Activated naive CD8-positive, alpha-beta T cell treated with anti-CD3 and anti-CD28 coated beads for 36 hours (primary cell): ENCODE data around the gene FBLN5. TPM values are rescaled to one million over a fixed set of nuclear protein-coding genes. Genes with fewer than 3 reads are reported as not detected.
A peak's percentile ranks its signal among the peaks of the same experiment; 100 is the strongest.

ENCODE experiments used
- DNase-seq: peaks from one replicate; pipeline ENCODE4 v3.0.0; 2021
- H3K27ac Mint-ChIP-seq: one replicate; pipeline ENCODE4 v1.8.0; 2022; ENCODE audit warnings: mild to moderate bottlenecking, moderate library complexity, mixed read lengths
- H3K27me3 Mint-ChIP-seq: one replicate; pipeline ENCODE4 v1.8.0; 2022; ENCODE audit warnings: mild to moderate bottlenecking, mixed read lengths
- H3K36me3 Mint-ChIP-seq: one replicate; pipeline ENCODE4 v1.8.0; 2021; ENCODE audit warnings: mild to moderate bottlenecking, mixed read lengths
- H3K4me1 Mint-ChIP-seq: one replicate; pipeline ENCODE4 v1.8.0; 2021; ENCODE audit warnings: mixed read lengths
- H3K4me3 Mint-ChIP-seq: one replicate; pipeline ENCODE4 v1.8.0; 2022; ENCODE audit warnings: mild to moderate bottlenecking, moderate library complexity, mixed read lengths
- H3K9me3 Mint-ChIP-seq: one replicate; pipeline ENCODE4 v1.8.0; 2022; ENCODE audit warnings: mixed read lengths
- total RNA-seq, 2 experiments: library from RNA; stranded (reverse); gene quantifications; one replicate each; pipeline ENCODE4 v1.2.3, GENCODE V29; 2021

FBLN5 gene, protein sequence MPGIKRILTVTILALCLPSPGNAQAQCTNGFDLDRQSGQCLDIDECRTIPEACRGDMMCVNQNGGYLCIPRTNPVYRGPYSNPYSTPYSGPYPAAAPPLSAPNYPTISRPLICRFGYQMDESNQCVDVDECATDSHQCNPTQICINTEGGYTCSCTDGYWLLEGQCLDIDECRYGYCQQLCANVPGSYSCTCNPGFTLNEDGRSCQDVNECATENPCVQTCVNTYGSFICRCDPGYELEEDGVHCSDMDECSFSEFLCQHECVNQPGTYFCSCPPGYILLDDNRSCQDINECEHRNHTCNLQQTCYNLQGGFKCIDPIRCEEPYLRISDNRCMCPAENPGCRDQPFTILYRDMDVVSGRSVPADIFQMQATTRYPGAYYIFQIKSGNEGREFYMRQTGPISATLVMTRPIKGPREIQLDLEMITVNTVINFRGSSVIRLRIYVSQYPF
- total RNA-seq: 1 to 10 TPM; 1.3 to 1.6 TPM

DNA sequence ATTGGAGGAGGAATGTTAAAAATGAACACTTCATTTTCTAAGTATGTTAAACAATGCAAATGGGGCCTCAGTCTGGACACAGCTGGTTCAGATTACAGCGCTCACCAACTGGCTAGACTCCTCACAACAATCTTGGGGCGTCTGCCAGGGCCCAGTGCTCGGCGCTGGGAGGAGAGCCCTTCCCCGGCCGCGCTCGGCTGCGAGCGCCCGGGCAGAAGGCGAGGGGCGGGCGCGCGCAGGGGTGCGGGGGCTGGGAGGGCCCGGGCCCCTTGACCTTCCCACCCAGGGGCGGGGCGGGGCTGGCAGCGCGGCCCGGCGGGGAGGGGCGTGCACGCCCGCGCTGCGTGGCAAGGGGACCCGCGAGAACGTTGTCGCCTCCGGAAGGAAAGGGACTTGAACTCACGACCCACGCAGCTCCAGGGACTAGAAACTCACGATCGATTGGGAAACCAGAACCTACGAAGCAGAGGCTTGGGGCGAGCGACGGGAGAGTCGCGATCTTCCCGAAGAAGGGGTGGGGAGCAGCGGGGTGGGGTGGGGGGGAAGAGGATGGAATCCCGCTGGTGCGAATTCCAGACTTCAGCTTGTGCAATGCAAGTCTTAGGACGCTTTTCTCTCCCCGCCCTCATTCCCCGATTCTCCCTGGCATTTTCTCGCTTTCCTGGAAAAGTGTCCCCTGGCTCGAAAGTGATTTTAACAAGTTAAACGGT is at the start of gene FBLN5:
Gene FBLN5, minus strand, starts transcription at position 220 of the 710 bp plus-strand sequence. CDS start 465 bp downstream, outside the sequence.
- peak within 1 kb of the TSS; percentile 81 for H3K4me3 Mint-ChIP-seq

GRCh38 chr14:91996948-91997371 is 49.5 kb upstream of the FBLN5 start:
- H3K4me3 Mint-ChIP-seq: no peak overlapping the region
- H3K27me3 Mint-ChIP-seq: no peaks in the 10 kb centered on the region
- peaks cover 19% of the 10 kb centered on the region for H3K36me3 Mint-ChIP-seq
- no peak overlapping the region for H3K27ac Mint-ChIP-seq
- no peaks in the 10 kb centered on the region for H3K9me3 Mint-ChIP-seq
- H3K4me1 Mint-ChIP-seq: peaks cover 45% of the 10 kb centered on the region
- no peak for DNase-seq

More for the DNA sequence above, at the start of gene FBLN5:
- Mint-ChIP-seq H3K36me3 (no peaks in the 10 kb centered on the region), H3K9me3 (no peaks in the 10 kb centered on the region), H3K27ac (peak within 1 kb of the TSS; percentile 54), H3K4me1 (peaks cover 16% of the 10 kb centered on the region), H3K27me3 (peaks cover 47% of the 10 kb centered on the region)
- DNase-seq: peak; percentile 58

DNA sequence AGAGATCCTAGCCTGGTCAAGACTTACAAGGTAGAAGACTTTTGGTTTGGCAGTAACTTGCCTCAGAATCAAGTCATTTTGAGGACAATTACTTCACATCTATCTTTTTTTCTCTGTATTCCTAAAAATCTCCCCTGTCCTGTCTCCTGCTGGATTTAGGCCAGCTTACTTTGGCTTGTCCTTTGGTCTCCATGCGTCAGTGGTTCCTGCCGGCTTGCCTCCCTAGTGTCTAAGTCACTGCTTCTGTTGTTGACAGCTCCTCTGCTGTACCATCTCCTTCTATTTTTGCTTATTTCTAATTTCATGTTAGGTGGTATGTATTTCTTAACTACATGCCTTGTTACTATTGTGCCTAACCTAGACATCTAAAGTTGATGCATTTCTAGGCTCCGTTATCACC is 39.7 kb upstream of the FBLN5 start:
- Mint-ChIP-seq H3K27ac (no peak overlapping the region), H3K4me3 (no peak overlapping the region), H3K9me3 (no peaks in the 10 kb centered on the region), H3K36me3 (peaks cover 31% of the 10 kb centered on the region), H3K27me3 (no peaks in the 10 kb centered on the region), H3K4me1 (peaks cover 6% of the 10 kb centered on the region)
- DNase-seq: no peak

DNA sequence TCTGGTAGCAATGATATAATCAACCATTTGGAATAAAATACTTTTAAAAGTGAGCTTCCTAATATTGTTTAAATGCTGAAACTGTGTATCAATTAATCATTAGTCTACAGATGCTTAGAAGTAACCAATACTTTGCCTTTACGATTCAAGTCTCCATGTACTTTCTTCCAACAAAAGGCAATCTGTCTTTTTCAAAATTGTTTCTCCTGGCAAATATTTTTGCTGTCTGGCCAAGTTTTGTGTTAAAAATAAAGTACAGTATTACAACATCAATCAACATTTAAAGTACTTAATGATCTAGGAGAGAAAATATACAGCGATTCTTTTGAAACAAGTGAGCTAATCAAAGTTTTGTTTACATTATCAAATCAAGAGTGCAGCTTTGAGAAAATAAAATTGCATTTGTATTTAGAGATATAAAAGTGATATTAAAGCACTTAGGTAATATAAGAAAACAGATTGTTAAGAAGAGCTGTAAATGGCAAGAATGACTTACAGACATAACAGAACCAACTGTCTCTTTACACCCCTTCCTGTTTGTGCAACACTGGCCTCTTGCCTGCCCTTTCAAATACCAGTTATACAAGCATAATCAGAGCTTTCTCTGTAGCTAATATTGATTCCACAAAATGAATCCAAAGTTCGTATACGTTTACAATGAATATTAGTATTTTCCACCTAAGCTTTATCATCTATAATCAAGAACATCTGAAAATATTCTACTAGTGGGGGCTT is 38.2 kb upstream of the FBLN5 start:
- H3K4me3 Mint-ChIP-seq: no peak overlapping the region
- no peak overlapping the region for H3K27ac Mint-ChIP-seq
- peaks cover 28% of the 10 kb centered on the region for H3K36me3 Mint-ChIP-seq

DNA sequence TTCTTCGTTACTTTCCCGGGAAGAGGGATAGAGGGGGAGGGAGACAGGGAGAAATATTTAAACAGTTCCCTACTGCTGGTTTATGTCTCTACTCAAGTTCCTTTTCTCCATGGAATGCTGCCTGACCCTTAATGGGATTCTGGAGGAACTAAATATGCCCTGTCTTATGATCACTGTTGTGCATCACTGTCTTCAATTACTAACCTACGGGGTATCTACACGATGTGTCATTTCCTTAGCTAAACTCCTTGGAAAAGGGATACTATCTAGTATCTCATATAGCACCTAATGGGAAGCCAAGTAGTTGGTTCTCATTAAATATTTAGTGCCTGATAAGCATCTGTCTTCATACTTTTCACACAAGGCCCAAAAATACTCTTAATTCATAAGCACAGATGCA is 37.5 kb upstream of the FBLN5 start:
- Mint-ChIP-seq H3K9me3 (no peaks in the 10 kb centered on the region), H3K27ac (no peak overlapping the region), H3K4me1 (peaks cover 13% of the 10 kb centered on the region), H3K4me3 (no peak overlapping the region), H3K36me3 (peaks cover 28% of the 10 kb centered on the region), H3K27me3 (no peaks in the 10 kb centered on the region)
- no peak for DNase-seq

More for the DNA sequence above, 38.2 kb upstream of the FBLN5 start:
- no peak for DNase-seq
- Mint-ChIP-seq H3K4me1 (peaks cover 6% of the 10 kb centered on the region), H3K27me3 (no peaks in the 10 kb centered on the region), H3K9me3 (no peaks in the 10 kb centered on the region)

GRCh38 chr14:91983588-91983987 is 36.1 kb upstream of the FBLN5 start:
- Mint-ChIP-seq H3K36me3 (peaks cover 23% of the 10 kb centered on the region), H3K27me3 (no peaks in the 10 kb centered on the region), H3K4me1 (peaks cover 19% of the 10 kb centered on the region), H3K9me3 (no peaks in the 10 kb centered on the region), H3K27ac (no peak overlapping the region), H3K4me3 (no peak overlapping the region)
- DNase-seq: no peak

DNA sequence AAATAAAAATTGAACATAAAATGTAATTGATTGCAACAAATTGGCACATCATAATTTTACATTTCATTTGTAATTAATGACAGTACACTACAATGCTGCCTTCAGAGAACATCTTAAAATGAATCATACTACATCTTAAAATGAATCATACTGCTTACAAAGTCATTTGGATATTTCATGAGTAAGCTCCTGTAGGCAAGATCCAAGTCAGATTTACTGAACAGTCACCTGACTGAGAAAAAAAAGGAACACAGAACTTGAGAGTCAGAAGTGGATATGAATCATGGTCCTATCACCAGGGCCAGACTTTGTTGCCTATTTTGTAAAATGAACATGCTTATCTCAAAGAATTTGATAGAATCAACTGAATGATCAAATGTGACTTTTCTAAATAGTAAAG is 32.7 kb upstream of the FBLN5 start:
- H3K27ac Mint-ChIP-seq: peak overlapping the region; percentile 48
- no peak overlapping the region for H3K4me3 Mint-ChIP-seq
- H3K36me3 Mint-ChIP-seq: peaks cover 19% of the 10 kb centered on the region
- peaks cover 24% of the 10 kb centered on the region for H3K4me1 Mint-ChIP-seq
- no peak for DNase-seq
- H3K9me3 Mint-ChIP-seq: no peaks in the 10 kb centered on the region
- H3K27me3 Mint-ChIP-seq: no peaks in the 10 kb centered on the region

DNA sequence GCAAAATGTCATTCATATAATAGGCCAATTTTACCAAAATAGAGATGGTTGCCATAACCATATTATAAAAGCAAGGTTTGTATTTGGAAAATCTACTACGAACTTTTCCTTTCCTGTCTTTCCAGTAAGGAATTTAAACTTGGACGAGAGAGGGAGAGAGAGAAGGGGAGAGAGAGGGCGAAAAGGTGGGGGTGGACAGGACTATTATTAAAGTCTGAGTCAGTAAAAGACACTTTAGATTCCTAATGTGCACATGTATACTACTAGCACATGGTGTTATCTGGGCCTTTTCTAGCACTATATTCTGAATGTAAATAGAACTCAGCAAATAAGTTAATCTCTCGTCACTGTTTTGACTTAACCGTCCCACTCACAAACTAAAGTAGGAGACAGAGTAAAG is 30.4 kb upstream of the FBLN5 start:
- Mint-ChIP-seq H3K4me3 (no peak overlapping the region), H3K27ac (no peak overlapping the region), H3K9me3 (no peaks in the 10 kb centered on the region), H3K27me3 (no peaks in the 10 kb centered on the region), H3K36me3 (peaks cover 11% of the 10 kb centered on the region), H3K4me1 (peaks cover 23% of the 10 kb centered on the region)
- DNase-seq: no peak

GRCh38 chr14:91975763-91976162 is 28.3 kb upstream of the FBLN5 start:
- H3K9me3 Mint-ChIP-seq: no peaks in the 10 kb centered on the region
- H3K4me3 Mint-ChIP-seq: no peak overlapping the region
- no peak overlapping the region for H3K27ac Mint-ChIP-seq
- peaks cover 23% of the 10 kb centered on the region for H3K4me1 Mint-ChIP-seq
- no peak for DNase-seq
- no peaks in the 10 kb centered on the region for H3K27me3 Mint-ChIP-seq
- H3K36me3 Mint-ChIP-seq: peaks cover 15% of the 10 kb centered on the region

DNA sequence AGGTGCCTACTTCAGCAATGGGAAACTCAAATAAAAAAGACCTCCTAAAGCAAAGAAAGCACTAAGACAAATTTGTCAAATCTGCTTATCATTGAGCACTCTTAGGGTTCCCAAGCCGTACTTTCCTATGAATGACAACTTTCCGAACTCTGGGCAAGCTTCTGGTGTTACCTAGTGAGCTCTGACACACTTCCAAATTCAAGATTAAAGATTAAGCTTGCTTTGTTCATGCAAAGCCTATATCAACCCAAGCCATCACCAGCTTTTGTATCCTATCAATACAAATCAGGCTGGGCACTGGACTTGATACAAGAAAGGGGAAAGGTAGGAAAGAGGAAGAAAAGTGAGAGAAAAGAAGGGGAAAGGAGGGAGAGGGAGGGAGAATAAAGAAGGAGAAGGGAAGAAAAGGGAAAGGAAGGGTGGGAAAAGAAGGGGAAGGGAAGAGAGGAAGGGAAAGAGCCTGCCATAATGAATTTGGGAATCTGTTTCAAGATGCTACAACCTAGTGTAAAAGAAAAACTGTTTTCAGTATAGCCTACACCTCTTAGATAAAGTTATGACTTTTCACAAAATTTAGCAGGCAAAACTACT is 23.8 kb upstream of the FBLN5 start:
- Mint-ChIP-seq H3K9me3 (no peaks in the 10 kb centered on the region), H3K4me3 (no peak overlapping the region), H3K27ac (no peak overlapping the region), H3K4me1 (peaks cover 15% of the 10 kb centered on the region), H3K27me3 (no peaks in the 10 kb centered on the region), H3K36me3 (peaks cover 17% of the 10 kb centered on the region)
- no peak for DNase-seq

GRCh38 chr14:91968280-91968679 is 20.8 kb upstream of the FBLN5 start:
- Mint-ChIP-seq H3K27me3 (no peaks in the 10 kb centered on the region), H3K36me3 (peaks cover 17% of the 10 kb centered on the region), H3K9me3 (no peaks in the 10 kb centered on the region), H3K27ac (peak overlapping the region; percentile 54), H3K4me3 (no peak overlapping the region), H3K4me1 (peaks cover 15% of the 10 kb centered on the region)
- DNase-seq: peak; percentile 33

DNA sequence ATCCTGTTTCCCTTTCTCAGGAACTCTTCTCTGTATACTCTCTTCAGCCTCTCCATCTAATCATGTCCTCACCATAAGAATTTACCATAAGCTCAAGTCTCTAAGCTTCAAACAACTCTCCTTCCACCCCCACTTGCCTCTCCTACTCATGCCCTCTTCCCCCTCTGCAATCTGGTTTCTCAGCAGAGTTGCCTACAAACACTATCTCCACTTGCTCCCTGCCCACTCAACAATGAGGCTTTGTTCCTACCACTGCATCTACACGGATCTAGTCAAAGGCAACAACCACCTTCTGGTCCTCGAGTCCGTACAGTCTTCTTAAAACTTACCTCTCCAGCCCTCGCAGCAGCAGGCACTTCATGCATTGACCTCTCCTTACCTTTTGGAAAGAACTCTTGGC is 17.2 kb upstream of the FBLN5 start:
- no peaks in the 10 kb centered on the region for H3K9me3 Mint-ChIP-seq
- H3K27me3 Mint-ChIP-seq: no peaks in the 10 kb centered on the region
- no peak for DNase-seq
- no peak overlapping the region for H3K27ac Mint-ChIP-seq
- peaks cover 10% of the 10 kb centered on the region for H3K36me3 Mint-ChIP-seq
- H3K4me3 Mint-ChIP-seq: no peak overlapping the region
- peaks cover 23% of the 10 kb centered on the region for H3K4me1 Mint-ChIP-seq

GRCh38 chr14:91964011-91964410 is 16.5 kb upstream of the FBLN5 start:
- Mint-ChIP-seq H3K4me1 (peaks cover 21% of the 10 kb centered on the region), H3K27ac (no peak overlapping the region)
- DNase-seq: no peak

GRCh38 chr14:91963465-91963864 is 16.0 kb upstream of the FBLN5 start:
- no peaks in the 10 kb centered on the region for H3K9me3 Mint-ChIP-seq
- peaks cover 15% of the 10 kb centered on the region for H3K4me1 Mint-ChIP-seq
- H3K36me3 Mint-ChIP-seq: peaks cover 5% of the 10 kb centered on the region
- H3K27me3 Mint-ChIP-seq: no peaks in the 10 kb centered on the region
- H3K4me3 Mint-ChIP-seq: no peak overlapping the region
- no peak for DNase-seq
- no peak overlapping the region for H3K27ac Mint-ChIP-seq

More at GRCh38 chr14:91964011-91964410, 16.5 kb upstream of the FBLN5 start:
- Mint-ChIP-seq H3K36me3 (peaks cover 10% of the 10 kb centered on the region), H3K4me3 (no peak overlapping the region), H3K27me3 (no peaks in the 10 kb centered on the region), H3K9me3 (no peaks in the 10 kb centered on the region)
